ENCODE measurements around the gene ACIN1.

ACIN1 gene

DNA sequence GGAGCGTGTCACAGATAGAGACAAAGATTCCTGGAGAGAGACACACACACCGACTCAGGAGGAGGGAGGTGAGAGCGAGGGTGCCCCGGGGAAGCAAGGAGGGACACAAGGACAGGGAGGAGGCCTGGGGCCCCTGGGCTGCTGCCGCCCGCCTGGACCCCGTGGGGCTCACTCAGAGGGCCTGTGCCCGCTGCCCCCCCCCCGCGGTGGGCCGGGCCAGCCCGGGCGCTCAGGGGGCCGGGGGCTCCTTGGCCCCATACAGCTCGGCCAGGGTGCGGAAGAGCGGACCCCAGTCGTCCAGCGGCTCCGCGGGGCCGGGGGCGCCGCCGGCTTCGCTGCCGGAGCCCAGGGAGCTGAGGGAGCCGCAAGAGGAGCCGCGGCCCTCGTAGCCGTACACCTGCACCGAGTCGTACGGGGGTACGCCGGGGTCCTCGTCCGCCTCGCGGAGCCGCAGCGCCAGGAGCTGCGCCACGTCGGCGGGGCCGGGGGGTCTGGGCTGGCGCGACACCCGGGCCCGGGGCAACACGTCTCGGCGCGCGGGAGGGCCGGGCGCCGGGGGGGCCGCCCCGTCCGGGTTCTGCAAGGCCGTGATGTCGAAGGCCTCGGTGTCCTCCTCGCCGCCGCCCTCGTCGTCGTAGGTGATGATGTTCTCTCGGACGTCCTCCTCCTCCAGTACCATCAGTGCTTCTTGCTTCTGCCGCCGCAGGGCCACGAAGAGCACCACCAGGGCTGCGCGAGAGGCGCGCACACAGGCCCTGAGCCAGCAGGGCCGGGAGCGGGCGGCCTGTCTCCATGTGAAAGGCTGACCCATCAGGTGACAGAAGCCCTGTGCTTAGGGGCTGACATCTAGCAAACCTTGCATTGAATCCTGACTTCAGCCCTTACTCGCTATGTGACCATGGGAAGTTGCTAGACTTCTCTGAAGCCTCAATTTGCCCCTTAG lies 46.9 kb downstream of the ACIN1 start:
- TF ChIP-seq, protein P1, sequence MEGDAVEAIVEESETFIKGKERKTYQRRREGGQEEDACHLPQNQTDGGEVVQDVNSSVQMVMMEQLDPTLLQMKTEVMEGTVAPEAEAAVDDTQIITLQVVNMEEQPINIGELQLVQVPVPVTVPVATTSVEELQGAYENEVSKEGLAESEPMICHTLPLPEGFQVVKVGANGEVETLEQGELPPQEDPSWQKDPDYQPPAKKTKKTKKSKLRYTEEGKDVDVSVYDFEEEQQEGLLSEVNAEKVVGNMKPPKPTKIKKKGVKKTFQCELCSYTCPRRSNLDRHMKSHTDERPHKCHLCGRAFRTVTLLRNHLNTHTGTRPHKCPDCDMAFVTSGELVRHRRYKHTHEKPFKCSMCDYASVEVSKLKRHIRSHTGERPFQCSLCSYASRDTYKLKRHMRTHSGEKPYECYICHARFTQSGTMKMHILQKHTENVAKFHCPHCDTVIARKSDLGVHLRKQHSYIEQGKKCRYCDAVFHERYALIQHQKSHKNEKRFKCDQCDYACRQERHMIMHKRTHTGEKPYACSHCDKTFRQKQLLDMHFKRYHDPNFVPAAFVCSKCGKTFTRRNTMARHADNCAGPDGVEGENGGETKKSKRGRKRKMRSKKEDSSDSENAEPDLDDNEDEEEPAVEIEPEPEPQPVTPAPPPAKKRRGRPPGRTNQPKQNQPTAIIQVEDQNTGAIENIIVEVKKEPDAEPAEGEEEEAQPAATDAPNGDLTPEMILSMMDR (IDR thresholded peaks at IDR 0.05; ENCODE audit: insufficient read depth, low read length, poor library complexity, severe bottlenecking), result no peak
- no peak for TF ChIP-seq EZH2phosphoT487 (conservative IDR thresholded peaks at IDR 0.05; ENCODE audit: low read length)
- Histone ChIP-seq H3K36me3 (ENCODE audit: low read length) (no peaks in the 10 kb centered on the region), H3K9me3 (ENCODE audit: insufficient read depth, low read length) (no peaks in the 10 kb centered on the region), H3K4me3 (ENCODE audit: insufficient read depth, low read length, poor library complexity, severe bottlenecking) (no peak overlapping the region), H3K27me3 (ENCODE audit: low read length) (no peaks in the 10 kb centered on the region), H4K20me1 (ENCODE audit: low read depth, low read length) (no peaks in the 10 kb centered on the region), H2AFZ (ENCODE audit: low read depth, low read length, severe bottlenecking) (no peak overlapping the region), H3K9me2 (replicated peaks; ENCODE audit: insufficient read depth, low read length) (no peaks in the 10 kb centered on the region), H3F3A (ENCODE audit: insufficient read depth) (no peaks in the 10 kb centered on the region), H3K79me2 (ENCODE audit: insufficient read depth, low read length) (no peaks in the 10 kb centered on the region), H3K27ac (ENCODE audit: low read depth, low read length) (no peak overlapping the region), H3K9ac (ENCODE audit: low read length) (no peak overlapping the region), H3K4me2 (ENCODE audit: low read depth, low read length, poor library complexity, severe bottlenecking) (no peak overlapping the region)

GRCh38 chr14:23047034-23047634 lies 47.8 kb downstream of the ACIN1 start:
- no peaks in the 10 kb centered on the region for H3K9me3 ChIP-seq (ENCODE audit: insufficient read depth, low read length)
- H3K79me2 ChIP-seq (ENCODE audit: insufficient read depth, low read length), result no peaks in the 10 kb centered on the region
- H3K36me3 ChIP-seq (ENCODE audit: low read length), result no peaks in the 10 kb centered on the region
- no peak overlapping the region for H3K4me3 ChIP-seq (ENCODE audit: insufficient read depth, low read length, poor library complexity, severe bottlenecking)
- no peak overlapping the region for H3K4me2 ChIP-seq (ENCODE audit: low read depth, low read length, poor library complexity, severe bottlenecking)
- H3K27ac ChIP-seq (ENCODE audit: low read depth, low read length), result no peak overlapping the region
- H3F3A ChIP-seq (ENCODE audit: insufficient read depth), result no peaks in the 10 kb centered on the region
- no peaks in the 10 kb centered on the region for H4K20me1 ChIP-seq (ENCODE audit: low read depth, low read length)
- H2AFZ ChIP-seq (ENCODE audit: low read depth, low read length, severe bottlenecking), result no peak overlapping the region
- TF ChIP-seq, protein P1 (IDR thresholded peaks at IDR 0.05; ENCODE audit: insufficient read depth, low read length, poor library complexity, severe bottlenecking), result no peak
- no peak for TF ChIP-seq EZH2phosphoT487 (conservative IDR thresholded peaks at IDR 0.05; ENCODE audit: low read length)
- H3K9ac ChIP-seq (ENCODE audit: low read length), result no peak overlapping the region
- no peaks in the 10 kb centered on the region for H3K27me3 ChIP-seq (ENCODE audit: low read length)
- H3K9me2 ChIP-seq (replicated peaks; ENCODE audit: insufficient read depth, low read length), result no peaks in the 10 kb centered on the region

- H3K79me2 ChIP-seq (ENCODE audit: insufficient read depth, low read length), result no peaks in the 10 kb centered on the region
- H3K9ac ChIP-seq (ENCODE audit: low read length), result no peak overlapping the region
- TF ChIP-seq EZH2phosphoT487 (conservative IDR thresholded peaks at IDR 0.05; ENCODE audit: low read length), result no peak
- TF ChIP-seq, protein P1 (IDR thresholded peaks at IDR 0.05; ENCODE audit: insufficient read depth, low read length, poor library complexity, severe bottlenecking), result no peak
Measured at GRCh38 chr14:23045419-23046357, 49.2 kb downstream of the ACIN1 start.

More at GRCh38 chr14:23045419-23046357, 49.2 kb downstream of the ACIN1 start:
- H3K9me3 ChIP-seq (ENCODE audit: insufficient read depth, low read length), result no peaks in the 10 kb centered on the region
- no peak overlapping the region for H3K4me2 ChIP-seq (ENCODE audit: low read depth, low read length, poor library complexity, severe bottlenecking)
- H2AFZ ChIP-seq (ENCODE audit: low read depth, low read length, severe bottlenecking), result no peak overlapping the region
- no peak overlapping the region for H3K27ac ChIP-seq (ENCODE audit: low read depth, low read length)
- H3K9me2 ChIP-seq (replicated peaks; ENCODE audit: insufficient read depth, low read length), result no peaks in the 10 kb centered on the region
- H3K27me3 ChIP-seq (ENCODE audit: low read length), result no peaks in the 10 kb centered on the region
- H4K20me1 ChIP-seq (ENCODE audit: low read depth, low read length), result no peaks in the 10 kb centered on the region
- H3F3A ChIP-seq (ENCODE audit: insufficient read depth), result no peaks in the 10 kb centered on the region
- H3K4me3 ChIP-seq (ENCODE audit: insufficient read depth, low read length, poor library complexity, severe bottlenecking), result no peak overlapping the region
- H3K36me3 ChIP-seq (ENCODE audit: low read length), result no peaks in the 10 kb centered on the region
